ENCODE measurements around the gene TMEM92.
A peak's percentile ranks its signal among the peaks of the same experiment; 100 is the strongest.

Gene TMEM92

DNA sequence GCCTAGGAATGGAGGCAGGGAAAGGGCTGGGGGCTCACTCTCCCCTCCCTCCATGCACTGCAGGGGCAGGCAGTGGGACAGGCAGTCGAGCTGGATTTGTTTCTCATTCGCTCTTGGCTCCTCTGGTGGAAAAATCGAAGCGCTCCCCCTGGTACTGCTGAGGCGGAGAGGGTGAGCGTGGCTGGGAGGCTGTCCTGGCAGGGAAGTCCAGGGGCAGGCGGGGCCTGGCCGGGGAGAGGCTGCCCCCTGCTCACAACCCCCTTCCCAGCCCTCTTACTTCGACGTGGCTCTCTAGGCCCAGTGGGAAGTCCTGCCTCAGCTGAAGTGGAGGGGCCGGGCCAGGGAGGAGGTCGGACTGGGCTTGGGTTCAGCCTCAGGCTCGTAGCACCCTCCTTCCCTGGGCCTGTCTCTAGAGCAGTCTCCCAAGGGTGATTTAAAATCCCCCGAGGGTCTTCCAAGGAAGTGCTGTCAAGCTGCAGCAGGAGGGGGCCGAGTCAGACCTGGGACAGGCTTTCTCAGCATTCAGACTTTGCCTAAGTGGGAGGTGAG, 16.5 kb upstream of the TMEM92 start:
- CTCF ChIA-PET: interaction anchor here (1.0 kb wide), 1 partner anchor 14 kb away, joined by 3 read pairs; no protein-coding TSS in a partner anchor
- DNase-seq (ENCODE audit: extremely low spot score): peak; percentile 6
- TF ChIP-seq ZNF384 (IDR thresholded peaks at IDR 0.05) (no peak), LEF1 (IDR thresholded peaks at IDR 0.05; ENCODE audit: borderline replicate concordance) (no peak), PKNOX1 (IDR thresholded peaks at IDR 0.05) (no peak), FOXA1 (IDR thresholded peaks at IDR 0.05) (no peak), ELF4 (IDR thresholded peaks at IDR 0.05) (no peak), HDGF (IDR thresholded peaks at IDR 0.05; ENCODE audit: borderline replicate concordance) (no peak), SUZ12 (IDR thresholded peaks at IDR 0.05) (no peak), L3MBTL2 (conservative IDR thresholded peaks at IDR 0.05) (no peak), ARNT (IDR thresholded peaks at IDR 0.05) (no peak), CTBP1 (IDR thresholded peaks at IDR 0.05; ENCODE audit: borderline replicate concordance) (no peak), FOXM1 (IDR thresholded peaks at IDR 0.05; ENCODE audit: borderline replicate concordance) (no peak), BHLHE40 (IDR thresholded peaks at IDR 0.05; ENCODE audit: borderline replicate concordance) (no peak), FOXK2 (IDR thresholded peaks at IDR 0.05) (no peak), NFRKB (IDR thresholded peaks at IDR 0.05) (no peak), SP1 (IDR thresholded peaks at IDR 0.05) (no peak), TARDBP (IDR thresholded peaks at IDR 0.05) (no peak)
- POLR2A ChIA-PET: no interaction called here

GRCh38 chr17:50258647-50259476, 15.4 kb upstream of the TMEM92 start:
- peak; percentile 6 for DNase-seq (ENCODE audit: extremely low spot score)
- POLR2A ChIA-PET: no interaction called here
- CTCF ChIA-PET: no interaction called here
- TF ChIP-seq TARDBP (IDR thresholded peaks at IDR 0.05): no peak
- TF ChIP-seq L3MBTL2 (conservative IDR thresholded peaks at IDR 0.05): no peak
- TF ChIP-seq NFRKB (IDR thresholded peaks at IDR 0.05): no peak
- TF ChIP-seq ARNT (IDR thresholded peaks at IDR 0.05): no peak

GRCh38 chr17:50259477-50260324, 14.6 kb upstream of the TMEM92 start:
- DNase-seq (ENCODE audit: extremely low spot score): peak; percentile 5
- ChIA-PET POLR2A (no interaction called here), CTCF (no interaction called here)
- TF ChIP-seq BHLHE40 (IDR thresholded peaks at IDR 0.05; ENCODE audit: borderline replicate concordance) (no peak), NFRKB (IDR thresholded peaks at IDR 0.05) (no peak), TARDBP (IDR thresholded peaks at IDR 0.05) (no peak), FOXK2 (IDR thresholded peaks at IDR 0.05) (no peak), HDGF (IDR thresholded peaks at IDR 0.05; ENCODE audit: borderline replicate concordance) (no peak), ZNF384 (IDR thresholded peaks at IDR 0.05) (no peak), FOXM1 (IDR thresholded peaks at IDR 0.05; ENCODE audit: borderline replicate concordance) (no peak), SUZ12 (IDR thresholded peaks at IDR 0.05) (no peak), CTBP1 (IDR thresholded peaks at IDR 0.05; ENCODE audit: borderline replicate concordance) (no peak), L3MBTL2 (conservative IDR thresholded peaks at IDR 0.05) (no peak), LEF1 (IDR thresholded peaks at IDR 0.05; ENCODE audit: borderline replicate concordance) (no peak), ARNT (IDR thresholded peaks at IDR 0.05) (no peak), PKNOX1 (IDR thresholded peaks at IDR 0.05) (no peak), ELF4 (IDR thresholded peaks at IDR 0.05) (no peak), SP1 (IDR thresholded peaks at IDR 0.05) (no peak), FOXA1 (IDR thresholded peaks at IDR 0.05) (no peak)

GRCh38 chr17:50260501-50260911, 13.8 kb upstream of the TMEM92 start:
- ChIA-PET CTCF (no interaction called here), POLR2A (no interaction called here)
- TF ChIP-seq SUZ12 (IDR thresholded peaks at IDR 0.05) (no peak), PKNOX1 (IDR thresholded peaks at IDR 0.05) (no peak), ZNF384 (IDR thresholded peaks at IDR 0.05) (no peak), BHLHE40 (IDR thresholded peaks at IDR 0.05; ENCODE audit: borderline replicate concordance) (no peak)
- peak; percentile 4 for DNase-seq (ENCODE audit: extremely low spot score)

GRCh38 chr17:50261051-50261915, 13.0 kb upstream of the TMEM92 start:
- POLR2A ChIA-PET: no interaction called here
- TF ChIP-seq HDGF (IDR thresholded peaks at IDR 0.05; ENCODE audit: borderline replicate concordance) (no peak), FOXK2 (IDR thresholded peaks at IDR 0.05) (no peak), SUZ12 (IDR thresholded peaks at IDR 0.05) (no peak), L3MBTL2 (conservative IDR thresholded peaks at IDR 0.05) (no peak), FOXM1 (IDR thresholded peaks at IDR 0.05; ENCODE audit: borderline replicate concordance) (no peak), ZNF384 (IDR thresholded peaks at IDR 0.05) (no peak), SP1 (IDR thresholded peaks at IDR 0.05) (no peak), LEF1 (IDR thresholded peaks at IDR 0.05; ENCODE audit: borderline replicate concordance) (no peak), PKNOX1 (IDR thresholded peaks at IDR 0.05) (no peak), BHLHE40 (IDR thresholded peaks at IDR 0.05; ENCODE audit: borderline replicate concordance) (no peak)
- CTCF ChIA-PET: interaction anchor here (0.6 kb wide), 1 partner anchor 28 kb away, joined by 3 read pairs; no protein-coding TSS in a partner anchor
- no peak for DNase-seq (ENCODE audit: extremely low spot score)

Measured in HEK293T (cell line).